Fibroblast of lung (primary cell): ENCODE data around the gene AQP12B.

Experiments
- CTCF ChIP-seq, 2 donors: IDR thresholded peaks in 1 of 2; conservative IDR thresholded peaks in 1 of 2; 1 replicate in 1 of 2; 2 replicates in 1 of 2; pipeline ENCODE4 v1.5.1; 2011 to 2012; ENCODE audit warnings: low read length in 2 of 2, control low read depth in 1 of 2, inconsistent platforms in 1 of 2, low read depth in 1 of 2, mild to moderate bottlenecking in 1 of 2
- EZH2 ChIP-seq: IDR thresholded peaks from 2 replicates; pipeline ENCODE4 v1.5.1; 2012; ENCODE audit warnings: low read length, control low read depth, mild to moderate bottlenecking; ENCODE audit errors: missing control alignments

- no peak for TF ChIP-seq CTCF (conservative IDR thresholded peaks at IDR 0.05 in 1 of 2, IDR thresholded peaks at IDR 0.05 in 1 of 2; ENCODE audit: low read depth in 1 of 2, low read length in 2 of 2)
- no peak for TF ChIP-seq EZH2
Observed at GRCh38 chr2:240711296-240711695, 28.6 kb upstream of the AQP12B start.
